Mammary epithelial cell (primary cell): Measurements from ENCODE around the gene TOM1L2.

Experiments used
- EZH2 ChIP-seq: IDR thresholded peaks from 2 replicates; pipeline ENCODE4 v1.6.1; 2012; ENCODE audit warnings: low read length, inconsistent platforms, borderline replicate concordance
- TF ChIP-seq, protein P1 (sequence below), 2 donors: IDR thresholded peaks in 1 of 2; conservative IDR thresholded peaks in 1 of 2; 2 replicates each; pipeline ENCODE4 v1.5.1; 2011 to 2012; ENCODE audit warnings: inconsistent platforms in 2 of 2, low read length in 2 of 2, mild to moderate bottlenecking in 2 of 2, control low read depth in 1 of 2, low read depth in 1 of 2; ENCODE audit not compliant: insufficient read depth in 1 of 2; ENCODE audit errors: extremely low read depth in 1 of 2

DNA sequence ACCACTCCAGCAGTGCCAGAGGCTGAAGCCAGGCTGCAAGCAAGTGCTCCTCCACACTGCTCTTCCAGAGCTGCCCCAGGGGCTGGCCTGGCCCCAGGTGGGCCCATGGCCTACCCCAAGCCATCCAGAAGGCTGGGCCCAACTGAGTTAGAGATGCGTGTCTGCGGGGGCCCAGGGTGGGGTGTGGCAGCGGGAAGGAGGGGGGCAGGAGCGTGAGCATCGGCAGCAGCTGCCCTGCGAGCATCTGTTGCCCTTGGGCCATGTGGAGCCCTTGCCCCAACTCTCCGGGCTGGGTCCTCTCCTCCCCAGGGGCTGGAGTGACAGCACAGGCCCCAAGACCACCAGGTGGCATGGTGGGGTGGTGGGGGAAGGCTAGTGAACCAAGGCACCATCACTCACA, 128.1 kb downstream of the TOM1L2 start:
- TF ChIP-seq, protein P1, sequence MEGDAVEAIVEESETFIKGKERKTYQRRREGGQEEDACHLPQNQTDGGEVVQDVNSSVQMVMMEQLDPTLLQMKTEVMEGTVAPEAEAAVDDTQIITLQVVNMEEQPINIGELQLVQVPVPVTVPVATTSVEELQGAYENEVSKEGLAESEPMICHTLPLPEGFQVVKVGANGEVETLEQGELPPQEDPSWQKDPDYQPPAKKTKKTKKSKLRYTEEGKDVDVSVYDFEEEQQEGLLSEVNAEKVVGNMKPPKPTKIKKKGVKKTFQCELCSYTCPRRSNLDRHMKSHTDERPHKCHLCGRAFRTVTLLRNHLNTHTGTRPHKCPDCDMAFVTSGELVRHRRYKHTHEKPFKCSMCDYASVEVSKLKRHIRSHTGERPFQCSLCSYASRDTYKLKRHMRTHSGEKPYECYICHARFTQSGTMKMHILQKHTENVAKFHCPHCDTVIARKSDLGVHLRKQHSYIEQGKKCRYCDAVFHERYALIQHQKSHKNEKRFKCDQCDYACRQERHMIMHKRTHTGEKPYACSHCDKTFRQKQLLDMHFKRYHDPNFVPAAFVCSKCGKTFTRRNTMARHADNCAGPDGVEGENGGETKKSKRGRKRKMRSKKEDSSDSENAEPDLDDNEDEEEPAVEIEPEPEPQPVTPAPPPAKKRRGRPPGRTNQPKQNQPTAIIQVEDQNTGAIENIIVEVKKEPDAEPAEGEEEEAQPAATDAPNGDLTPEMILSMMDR (conservative IDR thresholded peaks at IDR 0.05 in 1 of 2, IDR thresholded peaks at IDR 0.05 in 1 of 2; ENCODE audit: extremely low read depth in 1 of 2, insufficient read depth in 1 of 2, low read depth in 1 of 2, low read length in 2 of 2): no peak
- no peak for TF ChIP-seq EZH2
